Osteoblast (primary cell): ENCODE data around the gene PLD4. TPM values are rescaled to one million over a fixed set of nuclear protein-coding genes. Genes with fewer than 3 reads are reported as not detected.
"Not testable (repeated sequence)": the region's sequence is repeated elsewhere in the genome, so short reads cannot be mapped to it uniquely, and the experiment has no call there.

Source experiments
- DNase-seq: peaks from one replicate; pipeline ENCODE4 v3.0.0; 2011; ENCODE audit warnings: low spot score, mixed read lengths; ENCODE audit not compliant: insufficient read length; ENCODE audit errors: missing footprints
- H2AFZ ChIP-seq: 2 replicates; pipeline ENCODE4 v1.6.0; 2011; ENCODE audit warnings: mild to moderate bottlenecking, low read length
- H3K27ac ChIP-seq: 2 replicates; pipeline ENCODE4 v1.5.1; 2011; ENCODE audit warnings: mild to moderate bottlenecking, low read depth, low read length, moderate library complexity
- H3K27me3 ChIP-seq: 2 replicates; pipeline ENCODE4 v1.6.0; 2012; ENCODE audit warnings: mild to moderate bottlenecking, control low read depth, inconsistent platforms, low read length, moderate library complexity; ENCODE audit not compliant: insufficient read depth
- H3K36me3 ChIP-seq: 2 replicates; pipeline ENCODE4 v1.5.1; 2011; ENCODE audit warnings: mild to moderate bottlenecking, low read length, control low read depth, moderate library complexity; ENCODE audit not compliant: insufficient read depth
- H3K4me1 ChIP-seq: 2 replicates; pipeline ENCODE4 v1.5.1; 2011; ENCODE audit warnings: mild to moderate bottlenecking, low read length, control low read depth, moderate library complexity; ENCODE audit not compliant: insufficient read depth
- H3K4me2 ChIP-seq: 2 replicates; pipeline ENCODE4 v1.6.0; 2011; ENCODE audit warnings: mild to moderate bottlenecking, low read length; ENCODE audit not compliant: insufficient read depth
- H3K4me3 ChIP-seq: fragments of 200-600 bp; sonication (generic); 3 replicates; pipeline ENCODE4 v1.5.1; 2012; ENCODE audit warnings: mild to moderate bottlenecking, low read length, inconsistent platforms; ENCODE audit not compliant: insufficient read depth
- H3K79me2 ChIP-seq: 2 replicates; pipeline ENCODE4 v1.6.0; 2012; ENCODE audit warnings: mild to moderate bottlenecking, low read length, control low read depth, inconsistent platforms; ENCODE audit not compliant: insufficient read depth
- H3K9me3 ChIP-seq: 2 replicates; pipeline ENCODE4 v1.5.1; 2011; ENCODE audit warnings: low read depth, low read length, control low read depth
- H4K20me1 ChIP-seq: 2 replicates; pipeline ENCODE4 v1.6.0; 2012; ENCODE audit warnings: mild to moderate bottlenecking, low read length, control low read depth; ENCODE audit not compliant: insufficient read depth
- CTCF ChIP-seq: IDR thresholded peaks from 2 replicates; pipeline ENCODE4 v1.5.1; 2011; ENCODE audit warnings: mild to moderate bottlenecking, low read depth, low read length, moderate library complexity; ENCODE audit errors: extremely low read depth
- total RNA-seq: library from RNA; depleted of rRNA; stranded (reverse); fragments of >200 nt; gene quantifications from 2 replicates; pipeline ENCODE4 v1.2.3, GENCODE V29; 2012

PLD4 gene
- total RNA-seq, 1 donor, result not detected

GRCh38 chr14:104950021-104950420, 25.3 kb downstream of the PLD4 start:
- no peaks in the 10 kb centered on the region for H3K79me2 ChIP-seq
- no peaks in the 10 kb centered on the region for H3K36me3 ChIP-seq
- H2AFZ ChIP-seq, result no peak overlapping the region
- no peaks in the 10 kb centered on the region for H3K27me3 ChIP-seq
- no peak overlapping the region for H3K27ac ChIP-seq
- H3K4me2 ChIP-seq, result no peak overlapping the region
- DNase-seq, result no peak
- H3K9me3 ChIP-seq, result no peaks in the 10 kb centered on the region
- no peak for TF ChIP-seq CTCF
- H4K20me1 ChIP-seq, result no peaks in the 10 kb centered on the region
- no peaks in the 10 kb centered on the region for H3K4me1 ChIP-seq
- H3K4me3 ChIP-seq, result no peak overlapping the region

- H3K79me2 ChIP-seq, H3K4me3 ChIP-seq, H3K27me3 ChIP-seq, H2AFZ ChIP-seq, H3K36me3 ChIP-seq, H3K9me3 ChIP-seq, H3K4me1 ChIP-seq, H3K27ac ChIP-seq, H3K4me2 ChIP-seq, H4K20me1 ChIP-seq: not testable (repeated sequence)
- DNase-seq, result peak; percentile 47
Observed at GRCh38 chr14:104950701-104951100, 26.0 kb downstream of the PLD4 start.

- not testable (repeated sequence) for H3K79me2 ChIP-seq, H3K36me3 ChIP-seq, H4K20me1 ChIP-seq, H3K4me2 ChIP-seq, H3K4me1 ChIP-seq, H3K27me3 ChIP-seq, H2AFZ ChIP-seq, H3K9me3 ChIP-seq, H3K4me3 ChIP-seq, H3K27ac ChIP-seq
- peak; percentile 6 for DNase-seq
Observed at GRCh38 chr14:104951863-104952657, 27.4 kb downstream of the PLD4 start.

DNA sequence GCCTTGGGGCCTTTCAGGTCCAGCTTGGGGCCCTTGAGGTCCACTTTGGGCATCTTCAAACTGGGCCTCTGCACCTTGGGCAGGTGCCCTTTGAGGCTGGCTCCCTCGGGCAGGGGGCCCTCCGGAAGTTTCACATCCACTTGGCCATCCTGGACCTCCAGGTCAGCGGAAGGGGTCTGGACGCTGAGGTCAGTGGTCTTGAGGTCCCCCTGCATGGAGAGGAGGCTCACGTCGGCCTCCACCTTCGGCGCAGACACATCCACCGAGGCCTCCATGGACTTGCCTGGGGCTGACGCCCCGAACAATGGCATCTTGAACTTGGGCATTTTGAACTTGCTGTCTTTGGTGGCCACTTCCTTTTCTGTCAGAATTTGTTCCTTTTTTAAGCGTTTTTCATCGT, 28.4 kb downstream of the PLD4 start:
- no peaks in the 10 kb centered on the region for H3K79me2 ChIP-seq
- H3K4me3 ChIP-seq, result no peak overlapping the region
- no peak overlapping the region for H3K4me2 ChIP-seq
- no peak for TF ChIP-seq CTCF
- H3K9me3 ChIP-seq, result no peaks in the 10 kb centered on the region
- H3K36me3 ChIP-seq, result no peaks in the 10 kb centered on the region
- H4K20me1 ChIP-seq, result no peaks in the 10 kb centered on the region
- no peaks in the 10 kb centered on the region for H3K4me1 ChIP-seq
- no peak overlapping the region for H3K27ac ChIP-seq
- H3K27me3 ChIP-seq, result no peaks in the 10 kb centered on the region
- no peak overlapping the region for H2AFZ ChIP-seq
- DNase-seq, result peak; percentile 58

DNA sequence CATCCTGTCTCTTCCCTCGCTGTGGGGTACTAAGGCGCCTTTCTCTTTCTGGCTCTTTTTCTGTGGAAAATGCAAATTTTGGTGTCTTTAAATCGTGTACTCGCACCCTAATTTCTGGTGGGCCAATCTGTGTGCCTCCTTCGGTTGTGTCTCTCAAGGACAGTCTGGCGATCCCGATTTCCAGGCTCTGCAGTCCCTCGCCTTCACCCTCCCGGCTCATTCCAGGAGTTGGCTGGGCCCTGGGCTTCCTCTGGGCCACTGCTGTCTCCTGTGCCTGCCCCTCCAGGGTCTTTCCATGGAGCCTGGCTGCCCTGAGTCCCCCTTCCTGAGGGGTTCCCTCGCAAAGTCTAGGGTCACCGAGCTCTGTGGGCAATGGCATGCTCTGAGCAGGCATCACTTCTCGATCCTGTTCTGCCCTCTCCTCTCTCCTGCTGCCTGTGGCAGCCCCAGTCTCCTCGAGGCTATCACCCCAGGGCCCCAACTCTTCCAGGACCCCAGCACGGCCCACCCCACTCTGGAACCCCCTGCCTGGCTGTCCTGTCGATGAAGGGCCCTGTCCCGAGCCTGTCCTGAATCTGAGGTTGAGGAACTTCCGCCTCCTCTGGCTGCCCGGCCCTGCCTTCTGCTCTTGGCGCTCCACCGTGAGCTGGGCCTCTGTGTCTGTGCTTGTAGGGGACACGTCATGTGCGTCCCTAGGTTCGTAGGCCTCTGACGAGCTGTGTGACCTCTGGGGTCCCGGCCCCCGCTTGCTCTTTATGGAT, 29.4 kb downstream of the PLD4 start:
- Histone ChIP-seq H3K4me3 (no peak overlapping the region), H3K27me3 (no peaks in the 10 kb centered on the region), H4K20me1 (no peaks in the 10 kb centered on the region), H3K27ac (no peak overlapping the region), H3K4me2 (no peak overlapping the region), H3K36me3 (no peaks in the 10 kb centered on the region), H3K9me3 (no peaks in the 10 kb centered on the region), H3K79me2 (no peaks in the 10 kb centered on the region), H2AFZ (no peak overlapping the region), H3K4me1 (no peaks in the 10 kb centered on the region)
- peak; percentile 31 for DNase-seq
- no peak for TF ChIP-seq CTCF
